HepG2 (cell line): ENCODE measurements around the gene EXOC3L4. TPM values are rescaled to one million over a fixed set of nuclear protein-coding genes. Genes with fewer than 3 reads are reported as not detected.

Experiments used
- ATF1 ChIP-seq: IDR thresholded peaks from 2 replicates; pipeline ENCODE4 v1.6.1; 2016; ENCODE audit warnings: mild to moderate bottlenecking, control low read depth
- FOXK1 ChIP-seq: sonication (generic); formaldehyde crosslinking; IDR thresholded peaks from 2 replicates; pipeline ENCODE4 v1.4.0; 2020; ENCODE audit warnings: low read depth, missing genetic modification reagents, borderline replicate concordance
- IKZF1 ChIP-seq: fragments of 450-650 bp; IDR thresholded peaks from 2 replicates; pipeline ENCODE4 v1.7.1; 2016
- LCORL ChIP-seq, 2 experiments: fragments of 450-650 bp in 1 of 2; sonication (generic) in 1 of 2; formaldehyde crosslinking in 1 of 2; IDR thresholded peaks; 2 replicates each; pipeline versions ENCODE4 v1.5.0 to v1.6.1; 2017 to 2020; ENCODE audit warnings: antibody characterized with exemption in 1 of 2, missing genetic modification reagents in 1 of 2
- MAFF ChIP-seq: IDR thresholded peaks from 2 replicates; pipeline ENCODE4 v1.6.1; 2011; ENCODE audit warnings: low read depth, low read length, improper control_type of control experiment
- NFE2 ChIP-seq: sonication (generic); formaldehyde crosslinking; IDR thresholded peaks from 2 replicates; pipeline ENCODE4 v1.4.0; 2020; ENCODE audit warnings: missing genetic modification reagents
- NR2F6 ChIP-seq, 2 experiments: IDR thresholded peaks; 2 replicates each; pipeline ENCODE4 v1.6.1; 2016; ENCODE audit warnings: antibody characterized with exemption in 1 of 2, mild to moderate bottlenecking in 1 of 2
- TCF7 ChIP-seq: sonication (generic); IDR thresholded peaks from 2 replicates; pipeline ENCODE4 v1.6.1; 2016; ENCODE audit warnings: antibody characterized with exemption, low read depth
- TEAD3 ChIP-seq: optimal IDR thresholded peaks from 2 replicates; pipeline ENCODE3; 2016; ENCODE audit warnings: borderline replicate concordance
- ZC3H13 ChIP-seq: sonication (generic); formaldehyde crosslinking; IDR thresholded peaks from 2 replicates; pipeline ENCODE4 v1.8.1; 2023; ENCODE audit warnings: mild to moderate bottlenecking, missing genetic modification reagents, moderate library complexity
- ZFP1 ChIP-seq: IDR thresholded peaks from 2 replicates; pipeline ENCODE4 v1.6.1; 2016
- ZFP90 ChIP-seq: sonication (generic); formaldehyde crosslinking; IDR thresholded peaks from 2 replicates; pipeline ENCODE4 v1.8.0; 2022; ENCODE audit warnings: missing genetic modification reagents, mild to moderate bottlenecking, inconsistent platforms, borderline replicate concordance
- ZFYVE20 ChIP-seq: sonication (generic); formaldehyde crosslinking; IDR thresholded peaks from 2 replicates; pipeline ENCODE4 v1.8.0; 2023; ENCODE audit warnings: low read depth, mild to moderate bottlenecking, moderate library complexity, missing genetic modification reagents, borderline replicate concordance
- ZNF10 ChIP-seq: sonication (generic); formaldehyde crosslinking; IDR thresholded peaks from 2 replicates; pipeline ENCODE4 v1.4.0; 2020; ENCODE audit warnings: mild to moderate bottlenecking, low read depth, missing genetic modification reagents, borderline replicate concordance
- ZNF367 ChIP-seq: sonication (generic); formaldehyde crosslinking; IDR thresholded peaks from 2 replicates; pipeline ENCODE4 v1.4.0; 2020; ENCODE audit warnings: missing genetic modification reagents, borderline replicate concordance
- ZNF432 ChIP-seq: sonication (generic); formaldehyde crosslinking; IDR thresholded peaks from 2 replicates; pipeline ENCODE4 v1.5.0; 2020; ENCODE audit warnings: missing genetic modification reagents, mild to moderate bottlenecking, borderline replicate concordance
- ZNF468 ChIP-seq: sonication (generic); formaldehyde crosslinking; IDR thresholded peaks from 2 replicates; pipeline ENCODE4 v1.8.0; 2022; ENCODE audit warnings: mild to moderate bottlenecking, moderate library complexity, missing genetic modification reagents
- ZNF7 ChIP-seq: IDR thresholded peaks from 2 replicates; pipeline ENCODE4 v1.6.1; 2016; ENCODE audit warnings: missing biosample characterization, missing genetic modification reagents
- polyA plus RNA-seq, 8 experiments: library from polyadenylated mRNA; depleted of rRNA in 3 of 8; stranded (reverse) in 7 of 8; unstranded in 1 of 8; fragments of >200 nt; fragmentation: Illumina TruSeq in 4 of 8; extraction: Trizol in 4 of 8; gene quantifications; 2 replicates each; pipeline versions ENCODE4 v1.2.1 to v1.2.3, GENCODE V29; 2011 to 2016; ENCODE audit warnings: low read depth in 4 of 8, missing spikeins in 1 of 8, mixed read lengths in 1 of 8; ENCODE audit not compliant: insufficient read depth in 1 of 8
- total RNA-seq, 5 experiments: library from RNA; depleted of rRNA; stranded (reverse); fragments of >200 nt; fragmentation: Illumina TruSeq; extraction: Trizol; gene quantifications; 2 replicates each; pipeline ENCODE4 v1.2.3, GENCODE V29; 2016; ENCODE audit warnings: low read depth in 1 of 5
- TF ChIP-seq, protein P1 (sequence below): sonication (generic); formaldehyde crosslinking; IDR thresholded peaks from 2 replicates; pipeline ENCODE4 v1.5.1; 2020; ENCODE audit warnings: mild to moderate bottlenecking, missing genetic modification reagents, moderate library complexity
- TF ChIP-seq, protein P2 (sequence below): sonication (generic); formaldehyde crosslinking; IDR thresholded peaks from 2 replicates; pipeline ENCODE4 v1.4.0; 2020; ENCODE audit warnings: missing genetic modification reagents, mild to moderate bottlenecking, borderline replicate concordance
- TF ChIP-seq, protein P3 (sequence below): sonication (generic); formaldehyde crosslinking; IDR thresholded peaks from 2 replicates; pipeline ENCODE4 v1.4.0; 2020; ENCODE audit warnings: missing genetic modification reagents
- TF ChIP-seq, protein P4 (sequence below): sonication (generic); formaldehyde crosslinking; conservative IDR thresholded peaks from 2 replicates; pipeline ENCODE4 v1.4.0; 2020; ENCODE audit warnings: missing genetic modification reagents

Gene EXOC3L4
- total and polyA plus RNA-seq, 2 of the 13 experiments (the other 11 are each of a cell fraction or from before 2014, with no cell fraction given), result 11.8 to 27.0 TPM

DNA sequence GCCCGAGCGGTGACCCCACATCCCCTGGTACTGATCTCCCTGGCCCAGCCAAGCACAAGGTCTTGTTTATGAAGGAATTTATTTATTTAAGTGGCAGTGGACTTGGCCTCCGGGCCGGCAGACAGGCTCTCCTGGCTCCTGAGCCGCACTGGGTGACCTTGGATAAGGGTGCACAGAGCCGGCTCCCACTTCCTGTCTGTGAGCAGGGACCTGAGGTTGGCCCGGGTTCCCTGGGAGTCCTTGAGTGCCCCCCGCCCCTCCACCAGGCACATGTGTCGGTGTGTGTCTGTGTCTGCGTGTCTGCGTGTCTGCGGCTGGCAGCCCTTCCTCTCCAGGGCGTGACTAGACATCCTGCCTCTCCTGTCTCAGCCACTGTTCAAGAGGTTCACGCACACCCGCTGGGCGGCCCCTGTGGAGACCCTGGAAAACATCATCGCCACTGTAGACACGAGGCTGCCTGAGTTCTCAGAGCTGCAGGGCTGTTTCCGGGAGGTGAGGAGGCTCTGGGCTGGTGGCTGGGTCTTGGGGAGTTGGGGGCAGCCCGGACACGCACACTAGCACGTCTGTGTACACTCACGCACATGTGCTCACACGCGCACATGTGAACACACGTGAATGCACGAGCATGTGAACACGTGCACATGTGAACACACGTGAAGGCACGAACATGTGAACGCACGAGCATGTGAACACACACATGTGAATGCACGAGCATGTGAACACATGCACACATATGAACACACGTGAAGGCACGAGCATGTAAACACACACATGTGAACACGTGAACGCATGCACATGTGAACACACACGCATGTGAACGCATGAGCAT lies 38.1 kb downstream of the EXOC3L4 start (continued):
- TF ChIP-seq, protein P1, sequence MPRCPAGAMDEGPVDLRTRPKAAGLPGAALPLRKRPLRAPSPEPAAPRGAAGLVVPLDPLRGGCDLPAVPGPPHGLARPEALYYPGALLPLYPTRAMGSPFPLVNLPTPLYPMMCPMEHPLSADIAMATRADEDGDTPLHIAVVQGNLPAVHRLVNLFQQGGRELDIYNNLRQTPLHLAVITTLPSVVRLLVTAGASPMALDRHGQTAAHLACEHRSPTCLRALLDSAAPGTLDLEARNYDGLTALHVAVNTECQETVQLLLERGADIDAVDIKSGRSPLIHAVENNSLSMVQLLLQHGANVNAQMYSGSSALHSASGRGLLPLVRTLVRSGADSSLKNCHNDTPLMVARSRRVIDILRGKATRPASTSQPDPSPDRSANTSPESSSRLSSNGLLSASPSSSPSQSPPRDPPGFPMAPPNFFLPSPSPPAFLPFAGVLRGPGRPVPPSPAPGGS, result no peak
- TF ChIP-seq, protein P2, sequence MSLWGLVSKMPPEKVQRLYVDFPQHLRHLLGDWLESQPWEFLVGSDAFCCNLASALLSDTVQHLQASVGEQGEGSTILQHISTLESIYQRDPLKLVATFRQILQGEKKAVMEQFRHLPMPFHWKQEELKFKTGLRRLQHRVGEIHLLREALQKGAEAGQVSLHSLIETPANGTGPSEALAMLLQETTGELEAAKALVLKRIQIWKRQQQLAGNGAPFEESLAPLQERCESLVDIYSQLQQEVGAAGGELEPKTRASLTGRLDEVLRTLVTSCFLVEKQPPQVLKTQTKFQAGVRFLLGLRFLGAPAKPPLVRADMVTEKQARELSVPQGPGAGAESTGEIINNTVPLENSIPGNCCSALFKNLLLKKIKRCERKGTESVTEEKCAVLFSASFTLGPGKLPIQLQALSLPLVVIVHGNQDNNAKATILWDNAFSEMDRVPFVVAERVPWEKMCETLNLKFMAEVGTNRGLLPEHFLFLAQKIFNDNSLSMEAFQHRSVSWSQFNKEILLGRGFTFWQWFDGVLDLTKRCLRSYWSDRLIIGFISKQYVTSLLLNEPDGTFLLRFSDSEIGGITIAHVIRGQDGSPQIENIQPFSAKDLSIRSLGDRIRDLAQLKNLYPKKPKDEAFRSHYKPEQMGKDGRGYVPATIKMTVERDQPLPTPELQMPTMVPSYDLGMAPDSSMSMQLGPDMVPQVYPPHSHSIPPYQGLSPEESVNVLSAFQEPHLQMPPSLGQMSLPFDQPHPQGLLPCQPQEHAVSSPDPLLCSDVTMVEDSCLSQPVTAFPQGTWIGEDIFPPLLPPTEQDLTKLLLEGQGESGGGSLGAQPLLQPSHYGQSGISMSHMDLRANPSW (CRISPR knock-in tag), result no peak
- TF ChIP-seq TEAD3 (CRISPR knock-in tag) (no peak), ZNF7 (no peak), IKZF1 (no peak), NR2F6 (IDR thresholded peaks at IDR 0.05) (no peak), NR2F6 (CRISPR knock-in tag; IDR thresholded peaks at IDR 0.05) (peak; percentile 48; the same call in 1 of the 2 replicates), ZFP1 (CRISPR knock-in tag) (no peak), ATF1 (CRISPR knock-in tag) (no peak), ZNF432 (no peak), ZFP90 (no peak), ZFYVE20 (CRISPR knock-in tag) (no peak), MAFF (no peak), TCF7 (no peak), FOXK1 (CRISPR knock-in tag) (peak; percentile 84; the same call in 1 of the 2 replicates), ZC3H13 (CRISPR knock-in tag) (no peak), ZNF10 (CRISPR knock-in tag) (no peak), ZNF468 (CRISPR knock-in tag) (no peak), ZNF367 (CRISPR knock-in tag) (no peak), NFE2 (CRISPR knock-in tag) (no peak), LCORL (IDR thresholded peaks at IDR 0.05) (no peak), LCORL (CRISPR knock-in tag; IDR thresholded peaks at IDR 0.05) (no peak)
- TF ChIP-seq, protein P3, sequence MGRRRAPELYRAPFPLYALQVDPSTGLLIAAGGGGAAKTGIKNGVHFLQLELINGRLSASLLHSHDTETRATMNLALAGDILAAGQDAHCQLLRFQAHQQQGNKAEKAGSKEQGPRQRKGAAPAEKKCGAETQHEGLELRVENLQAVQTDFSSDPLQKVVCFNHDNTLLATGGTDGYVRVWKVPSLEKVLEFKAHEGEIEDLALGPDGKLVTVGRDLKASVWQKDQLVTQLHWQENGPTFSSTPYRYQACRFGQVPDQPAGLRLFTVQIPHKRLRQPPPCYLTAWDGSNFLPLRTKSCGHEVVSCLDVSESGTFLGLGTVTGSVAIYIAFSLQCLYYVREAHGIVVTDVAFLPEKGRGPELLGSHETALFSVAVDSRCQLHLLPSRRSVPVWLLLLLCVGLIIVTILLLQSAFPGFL, result no peak
- TF ChIP-seq, protein P4, sequence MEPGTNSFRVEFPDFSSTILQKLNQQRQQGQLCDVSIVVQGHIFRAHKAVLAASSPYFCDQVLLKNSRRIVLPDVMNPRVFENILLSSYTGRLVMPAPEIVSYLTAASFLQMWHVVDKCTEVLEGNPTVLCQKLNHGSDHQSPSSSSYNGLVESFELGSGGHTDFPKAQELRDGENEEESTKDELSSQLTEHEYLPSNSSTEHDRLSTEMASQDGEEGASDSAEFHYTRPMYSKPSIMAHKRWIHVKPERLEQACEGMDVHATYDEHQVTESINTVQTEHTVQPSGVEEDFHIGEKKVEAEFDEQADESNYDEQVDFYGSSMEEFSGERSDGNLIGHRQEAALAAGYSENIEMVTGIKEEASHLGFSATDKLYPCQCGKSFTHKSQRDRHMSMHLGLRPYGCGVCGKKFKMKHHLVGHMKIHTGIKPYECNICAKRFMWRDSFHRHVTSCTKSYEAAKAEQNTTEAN (CRISPR knock-in tag), result no peak
